Measurements from ENCODE around the gene PRF1. TPM values are rescaled to one million over a fixed set of nuclear protein-coding genes. Genes with fewer than 3 reads are reported as not detected.

PRF1 gene
- polyA plus RNA-seq, 3 donors, result 0.43 to 3.7 (median 2.4) TPM

DNA sequence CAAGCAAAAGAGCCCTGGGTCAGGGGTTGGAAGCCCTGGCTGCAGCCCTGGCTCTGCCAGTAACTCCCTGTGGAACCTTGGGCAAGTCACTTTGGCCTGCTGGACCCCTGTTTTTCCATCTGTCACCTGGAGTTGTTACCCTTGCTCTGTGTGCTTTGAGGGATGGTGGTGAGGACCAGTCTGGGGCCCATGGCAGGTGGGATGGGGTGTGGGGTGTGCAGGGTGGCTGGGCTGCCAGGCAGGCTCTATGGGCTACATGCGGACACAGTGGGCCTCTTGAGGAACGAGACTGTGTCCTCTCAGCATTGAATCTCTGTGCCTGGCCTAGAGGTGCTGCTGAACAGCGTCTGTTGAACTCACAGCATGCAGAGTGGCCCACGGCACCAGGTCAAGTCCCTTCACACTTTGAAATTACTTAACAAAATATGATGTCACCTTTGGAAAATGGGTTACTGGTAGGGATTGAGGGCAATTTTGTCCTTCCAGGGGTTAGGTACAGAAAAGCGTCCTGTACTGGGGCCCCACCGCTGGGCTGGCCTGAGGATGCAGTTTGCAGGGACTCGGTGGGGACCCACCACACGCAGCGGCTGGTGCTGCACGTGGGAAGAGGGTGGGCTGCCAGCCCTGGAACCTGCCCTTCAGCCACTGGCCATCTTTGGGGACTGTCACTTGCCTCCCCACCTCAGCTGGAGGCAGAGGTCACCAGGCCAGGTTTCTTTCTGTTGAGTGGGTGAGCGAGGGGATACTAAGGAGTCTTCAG, 45.3 kb downstream of the PRF1 start:
- WGBS, 3 donors, result 91 to 97% (median 95%) methylated on average over 11 of the region's 11 CpGs
- H3K27ac ChIP-seq (ENCODE audit: low read depth, low read length), result no peak overlapping the region

DNA sequence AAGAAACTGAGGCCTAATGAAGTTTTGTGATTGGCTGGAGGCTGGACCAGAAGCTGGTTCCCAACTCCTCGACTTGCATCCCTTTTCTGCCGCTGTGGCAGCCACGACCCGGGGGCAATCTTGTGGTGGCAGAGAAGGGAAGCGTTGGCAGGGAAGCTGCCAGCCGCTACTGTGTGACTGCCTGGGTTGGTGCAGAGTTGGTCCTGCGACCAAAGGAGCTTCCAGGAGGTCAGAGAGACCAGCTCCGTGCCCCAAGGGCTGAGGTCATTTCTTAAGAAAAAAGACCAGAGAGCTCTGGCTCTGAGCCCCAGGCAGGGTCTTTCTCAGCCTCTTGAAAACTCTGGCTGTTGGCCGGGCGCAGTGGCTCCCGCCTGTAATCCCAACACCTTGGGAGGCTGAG, 47.2 kb downstream of the PRF1 start:
- H3K27ac ChIP-seq (ENCODE audit: low read depth, low read length), result no peak overlapping the region
- WGBS, 3 donors, result 84 to 87% (median 84%) methylated on average over 11 of the region's 11 CpGs

DNA sequence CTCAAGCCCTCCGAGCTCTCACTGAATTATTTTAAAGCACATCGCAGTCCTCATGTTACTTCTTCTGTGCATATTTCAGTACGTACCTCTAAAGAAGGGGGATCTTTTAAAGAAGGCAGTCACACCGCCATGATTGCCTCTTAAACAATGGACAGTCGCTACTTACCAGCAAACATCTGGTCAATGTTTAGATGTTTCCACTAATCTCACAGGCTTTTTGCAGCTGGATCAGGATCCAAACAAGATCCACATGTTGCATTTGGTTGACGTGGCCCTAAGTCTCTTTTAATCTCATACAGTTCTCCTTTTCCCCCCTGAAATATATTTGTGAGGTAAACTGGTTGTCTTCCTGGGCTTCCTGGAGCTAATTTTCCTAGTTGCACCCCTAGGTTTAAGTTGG, 50.0 kb downstream of the PRF1 start:
- no peak overlapping the region for H3K27ac ChIP-seq (ENCODE audit: low read depth, low read length)
- 84 to 93% (median 90%) methylated on average over 6 of the region's 6 CpGs for WGBS, 3 donors

DNA sequence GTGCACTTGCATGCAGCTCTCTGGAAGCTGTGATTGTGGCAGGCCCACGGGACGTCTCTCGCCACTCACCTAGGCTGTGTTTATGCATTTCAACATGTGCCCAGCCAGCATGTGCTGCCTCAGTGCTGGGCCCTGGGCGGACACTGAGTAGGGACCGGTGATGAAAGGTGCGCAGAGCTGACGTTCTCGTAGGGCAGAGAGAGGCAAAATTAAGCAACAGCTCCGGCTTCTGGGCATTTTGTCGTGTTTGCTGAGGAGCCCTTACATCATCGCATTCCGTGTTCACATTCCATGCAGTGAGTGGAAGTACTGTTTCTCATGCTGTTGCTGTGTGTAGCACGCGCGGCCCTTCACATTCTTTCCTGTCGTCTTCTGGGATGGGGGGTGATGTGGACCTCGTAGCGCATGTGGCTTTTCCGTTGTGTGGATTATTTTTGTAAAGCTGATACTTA, 50.5 kb downstream of the PRF1 start:
- no peak overlapping the region for H3K27ac ChIP-seq (ENCODE audit: low read depth, low read length)
- WGBS, 3 donors, result 61 to 80% (median 63%) methylated on average over 19 of the region's 19 CpGs

DNA sequence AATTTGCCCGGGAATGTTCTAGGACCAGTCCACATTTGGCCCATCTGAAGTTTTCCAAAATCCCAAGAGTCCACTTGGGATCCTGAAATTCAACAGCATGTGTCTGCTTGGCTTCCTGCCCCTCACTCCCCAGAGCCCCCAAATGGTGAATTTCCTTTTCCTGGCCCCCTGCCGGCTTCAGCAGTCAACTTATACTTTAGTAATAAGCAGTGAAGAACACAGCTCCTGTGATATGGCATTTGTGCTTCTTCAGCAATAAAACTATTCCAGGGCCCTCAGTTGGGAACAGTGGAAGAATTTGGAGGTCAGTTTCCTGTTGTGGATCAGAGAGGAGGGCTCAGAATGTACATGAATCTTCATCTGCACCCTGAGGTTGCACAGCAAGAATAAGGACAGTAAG, 51.1 kb downstream of the PRF1 start:
- WGBS, 3 donors, result 37 to 56% (median 38%) methylated on average over 2 of the region's 2 CpGs
- H3K27ac ChIP-seq (ENCODE audit: low read depth, low read length), result no peak overlapping the region

DNA sequence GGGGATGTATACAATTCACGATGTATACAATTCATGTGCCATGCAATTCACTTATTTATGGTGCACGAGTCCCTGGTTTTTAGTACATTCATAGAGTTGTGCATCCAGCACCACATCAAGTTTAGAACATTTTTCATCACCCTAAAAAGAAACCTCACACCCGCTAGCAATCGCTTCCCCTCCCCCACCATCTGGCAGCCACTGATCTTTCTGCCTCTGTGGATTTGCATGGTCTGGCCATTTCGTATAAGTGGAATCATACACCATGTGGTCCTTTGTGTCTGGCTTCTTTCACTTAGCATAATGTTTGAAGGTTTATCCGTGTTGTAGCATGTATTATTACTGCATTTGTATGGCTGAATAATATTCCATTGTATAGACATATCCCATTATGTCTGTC, 52.1 kb downstream of the PRF1 start:
- H3K27ac ChIP-seq (ENCODE audit: low read depth, low read length), result no peak overlapping the region
- WGBS, 3 donors, result 75 to 84% (median 81%) methylated on average over 6 of the region's 6 CpGs

DNA sequence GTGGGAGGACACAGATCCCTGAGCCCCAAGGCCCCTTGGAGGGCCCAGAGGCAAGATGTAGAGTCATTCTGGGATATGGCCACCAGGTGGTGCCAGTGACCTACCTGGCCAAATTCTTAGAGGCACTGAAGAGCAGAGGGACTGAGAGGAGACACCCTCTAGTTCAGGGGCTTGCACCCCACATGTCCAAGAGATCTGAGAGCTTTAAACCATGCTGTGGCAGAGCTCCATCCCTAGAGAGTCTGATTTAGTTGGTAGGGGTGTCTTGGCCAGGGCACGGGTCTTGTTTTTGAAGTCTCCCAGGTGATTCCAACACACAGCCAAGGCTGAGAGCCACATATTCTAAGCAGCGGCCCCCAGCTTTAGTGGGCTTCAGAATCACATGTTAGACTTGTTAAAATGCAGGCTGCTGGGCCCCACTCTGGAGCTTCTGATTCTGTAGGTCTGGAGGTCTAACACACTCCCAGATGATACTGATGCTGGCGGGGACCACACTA, 52.5 kb downstream of the PRF1 start:
- whole genome bisulfite sequencing, 3 donors, result 69 to 83% (median 77%) methylated on average over 3 of the region's 3 CpGs

DNA sequence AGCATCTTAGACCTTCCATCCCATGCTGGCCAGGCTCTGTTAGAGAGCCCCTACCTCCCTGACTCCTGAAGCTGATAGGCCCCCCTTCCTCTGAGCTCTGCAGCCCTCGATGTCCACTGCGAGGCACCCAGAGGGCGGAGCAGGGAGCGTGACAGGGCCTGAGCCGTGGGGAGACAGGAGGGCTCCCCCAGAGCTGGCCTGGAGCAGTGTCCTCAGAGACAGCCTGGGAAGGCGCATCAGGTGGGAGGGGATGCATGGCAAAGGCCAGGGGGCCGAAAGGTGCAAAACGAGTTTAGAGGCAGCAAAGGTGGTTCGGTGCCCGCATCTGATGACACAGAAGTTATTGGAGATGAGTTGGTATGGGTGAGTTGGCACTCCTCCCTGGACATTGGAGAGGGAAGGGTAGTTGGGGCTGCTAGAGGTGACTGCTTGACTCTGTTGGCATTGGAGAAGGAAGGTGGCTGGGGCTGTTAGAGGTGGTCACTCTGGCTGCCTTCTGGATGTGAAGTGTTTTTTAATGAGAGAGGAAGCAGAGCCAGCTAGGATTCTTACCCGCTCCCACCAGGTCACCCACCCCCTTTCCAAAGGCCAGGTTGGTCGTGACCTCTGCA, 53.1 kb downstream of the PRF1 start:
- WGBS, 3 donors, result 77 to 85% (median 84%) methylated on average over 12 of the region's 12 CpGs
- H3K27ac ChIP-seq (ENCODE audit: low read depth, low read length), result no peak overlapping the region

More for the DNA sequence above, 52.5 kb downstream of the PRF1 start:
- H3K27ac ChIP-seq (ENCODE audit: low read depth, low read length), result no peak overlapping the region

Other genes with a start within 250 kb of the PRF1 start
- gene LRRC20, start 220.1 kb downstream of the PRF1 start, polyA plus RNA-seq, result 1 to 10 TPM; 2.1 to 4.0 (median 3.5) TPM
- gene EIF4EBP2, start 198.6 kb downstream of the PRF1 start, polyA plus RNA-seq, result 10 to 100 TPM; 19.4 to 74.8 (median 60.2) TPM
- under 1 TPM in 1 of 3 donors, not detected in 2; 0.04 TPM for gene NODAL, start 161.1 kb downstream of the PRF1 start, polyA plus RNA-seq
- 1 to 10 TPM; 2.3 to 4.7 (median 3.8) TPM for gene PALD1, start 124.0 kb downstream of the PRF1 start, polyA plus RNA-seq
- gene ADAMTS14, start 69.8 kb upstream of the PRF1 start, polyA plus RNA-seq, result under 1 TPM; under 0.01 to 0.94 (median 0.07) TPM
- under 1 TPM in 1 of 3 donors, not detected in 2; 0.10 TPM for gene TBATA, start 182.6 kb upstream of the PRF1 start, polyA plus RNA-seq
- 10 to 100 TPM in 2 of 3 donors, 1 to 10 TPM in 1; 7.3 to 10.9 (median 10.7) TPM for gene SGPL1, start 213.2 kb upstream of the PRF1 start, polyA plus RNA-seq

Measured in adipose tissue (tissue), 3 donors.